ENCODE data around the gene MYO10.

GRCh38 chr5:16674750-16675149 lies 261.3 kb downstream of the MYO10 start:
- TF ChIP-seq, protein P1, sequence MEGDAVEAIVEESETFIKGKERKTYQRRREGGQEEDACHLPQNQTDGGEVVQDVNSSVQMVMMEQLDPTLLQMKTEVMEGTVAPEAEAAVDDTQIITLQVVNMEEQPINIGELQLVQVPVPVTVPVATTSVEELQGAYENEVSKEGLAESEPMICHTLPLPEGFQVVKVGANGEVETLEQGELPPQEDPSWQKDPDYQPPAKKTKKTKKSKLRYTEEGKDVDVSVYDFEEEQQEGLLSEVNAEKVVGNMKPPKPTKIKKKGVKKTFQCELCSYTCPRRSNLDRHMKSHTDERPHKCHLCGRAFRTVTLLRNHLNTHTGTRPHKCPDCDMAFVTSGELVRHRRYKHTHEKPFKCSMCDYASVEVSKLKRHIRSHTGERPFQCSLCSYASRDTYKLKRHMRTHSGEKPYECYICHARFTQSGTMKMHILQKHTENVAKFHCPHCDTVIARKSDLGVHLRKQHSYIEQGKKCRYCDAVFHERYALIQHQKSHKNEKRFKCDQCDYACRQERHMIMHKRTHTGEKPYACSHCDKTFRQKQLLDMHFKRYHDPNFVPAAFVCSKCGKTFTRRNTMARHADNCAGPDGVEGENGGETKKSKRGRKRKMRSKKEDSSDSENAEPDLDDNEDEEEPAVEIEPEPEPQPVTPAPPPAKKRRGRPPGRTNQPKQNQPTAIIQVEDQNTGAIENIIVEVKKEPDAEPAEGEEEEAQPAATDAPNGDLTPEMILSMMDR (IDR thresholded peaks at IDR 0.05; ENCODE audit: borderline replicate concordance, extremely low read depth, low read length, poor library complexity, severe bottlenecking): no peak
- TF ChIP-seq EZH2 (IDR thresholded peaks at IDR 0.05; ENCODE audit: borderline replicate concordance, low read depth, low read length, severe bottlenecking): no peak
